HG02943 (cell line): ENCODE measurements around the gene SCN9A.
"Not testable (repeated sequence)": the region's sequence is repeated elsewhere in the genome, so short reads cannot be mapped to it uniquely, and the experiment has no call there.

Experiments
- ATAC-seq: cut with Tn5 transposase; IDR thresholded peaks from one replicate; pipeline ENCODE4 v1.9.1; 2021; ENCODE audit warnings: mild to moderate bottlenecking, low read depth, moderate library complexity; ENCODE audit not compliant: unreplicated experiment

The SCN9A gene

GRCh38 chr2:166375736-166376487 lies at the start of gene SCN9A:
SCN9A (minus strand) TSS chr2:166375944; CDS start chr2:166311756, 64,188 bp downstream.
- ATAC-seq = peak; percentile 59

GRCh38 chr2:166424841-166425240 lies 49.1 kb upstream of the SCN9A start:
- no peak for ATAC-seq

- ATAC-seq = no peak
Observed at GRCh38 chr2:166419616-166419934, 43.8 kb upstream of the SCN9A start.

GRCh38 chr2:166418853-166419615 lies 43.3 kb upstream of the SCN9A start:
- no peak for ATAC-seq

GRCh38 chr2:166417669-166418068 lies 41.9 kb upstream of the SCN9A start:
- ATAC-seq = no peak

GRCh38 chr2:166413255-166413654 lies 37.5 kb upstream of the SCN9A start:
- no peak for ATAC-seq

GRCh38 chr2:166411473-166412230 lies 35.9 kb upstream of the SCN9A start:
- no peak for ATAC-seq

- no peak for ATAC-seq
Observed at GRCh38 chr2:166410828-166411472, 35.2 kb upstream of the SCN9A start.

- not testable (repeated sequence) for ATAC-seq
Observed at GRCh38 chr2:166407746-166408145, 32.0 kb upstream of the SCN9A start.

- ATAC-seq = no peak
Observed at GRCh38 chr2:166406374-166406773, 30.6 kb upstream of the SCN9A start.

GRCh38 chr2:166405569-166405926 lies 29.8 kb upstream of the SCN9A start:
- ATAC-seq = no peak

- ATAC-seq = no peak
Observed at GRCh38 chr2:166404831-166405568, 29.3 kb upstream of the SCN9A start.

- ATAC-seq = no peak
Observed at GRCh38 chr2:166394245-166394644, 18.5 kb upstream of the SCN9A start.

GRCh38 chr2:166393008-166393407 lies 17.3 kb upstream of the SCN9A start:
- no peak for ATAC-seq

- ATAC-seq = no peak
Observed at GRCh38 chr2:166388481-166389070, 12.8 kb upstream of the SCN9A start.

GRCh38 chr2:166385313-166385712 lies 9.6 kb upstream of the SCN9A start:
- no peak for ATAC-seq

GRCh38 chr2:166384774-166385173 lies 9.0 kb upstream of the SCN9A start:
- ATAC-seq = no peak

- no peak for ATAC-seq
Observed at GRCh38 chr2:166382448-166382847, 6.7 kb upstream of the SCN9A start.

- no peak for ATAC-seq
Observed at GRCh38 chr2:166380615-166381014, 4.9 kb upstream of the SCN9A start.

GRCh38 chr2:166376873-166377272 lies 1.1 kb upstream of the SCN9A start:
- no peak for ATAC-seq
